ENCODE measurements around the gene ACER3. TPM values are rescaled to one million over a fixed set of nuclear protein-coding genes. Genes with fewer than 3 reads are reported as not detected.

Gene ACER3
- total and polyA plus RNA-seq, 2 of the 4 experiments (the other 2 are of a cell fraction) = 3.5 to 10.0 TPM

DNA sequence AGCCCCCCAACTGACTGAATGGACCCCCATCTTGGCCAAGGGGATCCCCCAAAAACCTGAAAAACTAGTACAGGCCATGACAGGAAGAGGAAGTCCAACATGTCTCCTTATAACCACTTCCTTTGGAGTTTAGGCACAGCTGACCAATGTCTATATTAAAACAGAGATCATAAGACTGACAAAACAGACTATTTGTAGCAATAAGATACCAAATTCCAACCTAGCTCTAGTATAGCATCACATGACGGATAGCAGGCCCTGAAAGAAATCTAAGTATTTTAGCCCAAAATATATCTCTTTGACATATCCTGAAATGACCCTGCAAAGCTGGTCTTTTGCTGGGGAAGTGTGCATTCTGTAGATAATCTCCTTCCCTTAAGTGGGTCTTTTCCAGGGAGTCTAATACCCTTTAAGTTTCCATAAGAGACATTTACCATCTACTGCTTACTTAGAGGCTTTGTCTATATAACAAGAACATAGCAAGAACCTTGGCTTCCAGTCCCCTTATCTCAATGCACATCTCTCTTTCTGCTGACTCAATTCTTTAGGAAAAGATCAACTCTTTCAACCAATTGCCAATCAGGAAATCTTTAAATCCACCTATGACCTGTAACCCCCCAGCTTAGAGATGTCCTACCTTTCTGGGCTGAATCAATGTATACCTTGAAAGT lies 34.9 kb upstream of the ACER3 start:
- no peaks in the 10 kb centered on the region for H3K36me3 ChIP-seq (ENCODE audit: control insufficient read depth, insufficient read depth, low read length)
- H3K9me3 ChIP-seq (ENCODE audit: control insufficient read depth, insufficient read depth, low read length) = no peaks in the 10 kb centered on the region; the same call in 1 of the 2 replicates
- DNase-seq (no peak), ATAC-seq (ENCODE audit: low read depth) (no peak)
- no peak overlapping the region for H3K56ac ChIP-seq (ENCODE audit: extremely low read depth, insufficient read depth, low read length)
- H3K4me2 ChIP-seq (ENCODE audit: low read depth, low read length) = no peak overlapping the region
- TF ChIP-seq BHLHE40 (IDR thresholded peaks at IDR 0.05; ENCODE audit: low read depth, low read length) (no peak), FOS (IDR thresholded peaks at IDR 0.05; ENCODE audit: low read depth, low read length) (no peak), RCOR1 (IDR thresholded peaks at IDR 0.05; ENCODE audit: insufficient replicate concordance, low read length) (no peak), CHD1 (IDR thresholded peaks at IDR 0.05; ENCODE audit: low read depth, low read length) (no peak), RAD21 (IDR thresholded peaks at IDR 0.05; ENCODE audit: low read length) (no peak), SMC3 (IDR thresholded peaks at IDR 0.05; ENCODE audit: low read depth, low read length) (no peak), POLR2A (IDR thresholded peaks at IDR 0.05; ENCODE audit: low read depth, low read length) (no peak), NFE2L2 (IDR thresholded peaks at IDR 0.05; ENCODE audit: low read depth, low read length) (no peak), CEBPB (IDR thresholded peaks at IDR 0.05; ENCODE audit: low read depth, low read length) (no peak), ELK1 (IDR thresholded peaks at IDR 0.05; ENCODE audit: borderline replicate concordance, low read depth, low read length) (no peak)
- TF ChIP-seq, protein P1, sequence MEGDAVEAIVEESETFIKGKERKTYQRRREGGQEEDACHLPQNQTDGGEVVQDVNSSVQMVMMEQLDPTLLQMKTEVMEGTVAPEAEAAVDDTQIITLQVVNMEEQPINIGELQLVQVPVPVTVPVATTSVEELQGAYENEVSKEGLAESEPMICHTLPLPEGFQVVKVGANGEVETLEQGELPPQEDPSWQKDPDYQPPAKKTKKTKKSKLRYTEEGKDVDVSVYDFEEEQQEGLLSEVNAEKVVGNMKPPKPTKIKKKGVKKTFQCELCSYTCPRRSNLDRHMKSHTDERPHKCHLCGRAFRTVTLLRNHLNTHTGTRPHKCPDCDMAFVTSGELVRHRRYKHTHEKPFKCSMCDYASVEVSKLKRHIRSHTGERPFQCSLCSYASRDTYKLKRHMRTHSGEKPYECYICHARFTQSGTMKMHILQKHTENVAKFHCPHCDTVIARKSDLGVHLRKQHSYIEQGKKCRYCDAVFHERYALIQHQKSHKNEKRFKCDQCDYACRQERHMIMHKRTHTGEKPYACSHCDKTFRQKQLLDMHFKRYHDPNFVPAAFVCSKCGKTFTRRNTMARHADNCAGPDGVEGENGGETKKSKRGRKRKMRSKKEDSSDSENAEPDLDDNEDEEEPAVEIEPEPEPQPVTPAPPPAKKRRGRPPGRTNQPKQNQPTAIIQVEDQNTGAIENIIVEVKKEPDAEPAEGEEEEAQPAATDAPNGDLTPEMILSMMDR (conservative IDR thresholded peaks at IDR 0.05; ENCODE audit: low read depth, low read length) = no peak
- TF ChIP-seq, protein P2, sequence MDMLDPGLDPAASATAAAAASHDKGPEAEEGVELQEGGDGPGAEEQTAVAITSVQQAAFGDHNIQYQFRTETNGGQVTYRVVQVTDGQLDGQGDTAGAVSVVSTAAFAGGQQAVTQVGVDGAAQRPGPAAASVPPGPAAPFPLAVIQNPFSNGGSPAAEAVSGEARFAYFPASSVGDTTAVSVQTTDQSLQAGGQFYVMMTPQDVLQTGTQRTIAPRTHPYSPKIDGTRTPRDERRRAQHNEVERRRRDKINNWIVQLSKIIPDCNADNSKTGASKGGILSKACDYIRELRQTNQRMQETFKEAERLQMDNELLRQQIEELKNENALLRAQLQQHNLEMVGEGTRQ (IDR thresholded peaks at IDR 0.05; ENCODE audit: low read depth, low read length) = no peak
- POLR2A ChIA-PET (ENCODE audit: unreplicated experiment) = no interaction called here
- no peak overlapping the region for H3K9ac ChIP-seq (ENCODE audit: low read depth, low read length)
- no peak overlapping the region for H2AK9ac ChIP-seq (replicated peaks; ENCODE audit: low read depth, low read length, poor library complexity)
- BruUV-seq (replicated peaks) = no TSS peak
- no peak overlapping the region for H4K5ac ChIP-seq (ENCODE audit: low read depth, low read length)
- dilution Hi-C loops (cut with HindIII; ENCODE audit: low sequenced_read_pairs, unreplicated experiment) (no loop called here), intact Hi-C loops (cut with micrococcal nuclease) (no loop called here), in situ Hi-C loops (cut with MboI; ENCODE audit: low sequenced_read_pairs) (no loop called here)
- peaks cover 3% of the 10 kb centered on the region for H3K4me1 ChIP-seq (ENCODE audit: control insufficient read depth, insufficient read depth, low read length)
- CTCF ChIA-PET = no interaction called here
- no peak overlapping the region for H3K23ac ChIP-seq (ENCODE audit: low read depth, low read length)
- no peak overlapping the region for H3K14ac ChIP-seq (replicated peaks; ENCODE audit: low read depth, low read length)
- no peaks in the 10 kb centered on the region for H3K79me1 ChIP-seq (ENCODE audit: low read depth in 1 of 2, low read length in 2 of 2)
- no peak overlapping the region for H2AK5ac ChIP-seq (ENCODE audit: low read depth, low read length)
- no peak overlapping the region for H2AFZ ChIP-seq (replicated peaks; ENCODE audit: low read length, poor library complexity)
- no peak overlapping the region for H4K91ac ChIP-seq (ENCODE audit: insufficient read depth, low read depth, low read length)
- no peak overlapping the region for H2BK120ac ChIP-seq (ENCODE audit: low read depth, low read length)
- H3K4me3 ChIP-seq (ENCODE audit: insufficient read depth, low read depth, low read length) = no peak overlapping the region
- H4K20me1 ChIP-seq (ENCODE audit: insufficient read depth, low read length) = no peaks in the 10 kb centered on the region
- peaks cover 16% of the 10 kb centered on the region for H3K27me3 ChIP-seq (ENCODE audit: control insufficient read depth, insufficient read depth, low read length)
- H3K18ac ChIP-seq (ENCODE audit: low read depth, low read length) = no peak overlapping the region
- no peak overlapping the region for H2BK15ac ChIP-seq (ENCODE audit: low read depth, low read length)
- peaks cover 5% of the 10 kb centered on the region for H3K9me1 ChIP-seq (ENCODE audit: insufficient read depth, low read length)
- no peak overlapping the region for H4K8ac ChIP-seq (ENCODE audit: low read depth in 2 of 2, low read length in 2 of 2)
- no peak overlapping the region for H2BK20ac ChIP-seq (ENCODE audit: low read depth, low read length)
- H3K27ac ChIP-seq (ENCODE audit: insufficient read depth, low read length) = no peak overlapping the region
- H2BK5ac ChIP-seq (ENCODE audit: low read depth, low read length, poor library complexity, severe bottlenecking) = no peak overlapping the region
- WGBS, 2 experiments (ENCODE audit: extremely low coverage in 2 of 2, insufficient read length in 1 of 2) = no CpG with 5 or more reads among the region's 1 CpG
- no peak overlapping the region for H3K4ac ChIP-seq (ENCODE audit: low read depth, low read length)
